Measurements from ENCODE around the gene PRKCQ. TPM values are rescaled to one million over a fixed set of nuclear protein-coding genes. Genes with fewer than 3 reads are reported as not detected.

Gene PRKCQ
- total and polyA plus RNA-seq, 2 of the 13 experiments (the other 11 are each of a cell fraction or from before 2014, with no cell fraction given), result 0.13 to 0.35 TPM

GRCh38 chr10:6399879-6400278 lies 180.2 kb downstream of the PRKCQ start (continued):
- TF ChIP-seq, protein P1, sequence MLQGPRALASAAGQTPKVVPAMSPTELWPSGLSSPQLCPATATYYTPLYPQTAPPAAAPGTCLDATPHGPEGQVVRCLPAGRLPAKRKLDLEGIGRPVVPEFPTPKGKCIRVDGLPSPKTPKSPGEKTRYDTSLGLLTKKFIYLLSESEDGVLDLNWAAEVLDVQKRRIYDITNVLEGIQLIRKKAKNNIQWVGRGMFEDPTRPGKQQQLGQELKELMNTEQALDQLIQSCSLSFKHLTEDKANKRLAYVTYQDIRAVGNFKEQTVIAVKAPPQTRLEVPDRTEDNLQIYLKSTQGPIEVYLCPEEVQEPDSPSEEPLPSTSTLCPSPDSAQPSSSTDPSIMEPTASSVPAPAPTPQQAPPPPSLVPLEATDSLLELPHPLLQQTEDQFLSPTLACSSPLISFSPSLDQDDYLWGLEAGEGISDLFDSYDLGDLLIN (CRISPR knock-in tag; IDR thresholded peaks at IDR 0.05; ENCODE audit: borderline replicate concordance), result no peak
- TF ChIP-seq ATF7 (IDR thresholded peaks at IDR 0.05) (no peak), ATF7 (CRISPR knock-in tag; IDR thresholded peaks at IDR 0.05) (no peak), SIN3B (IDR thresholded peaks at IDR 0.05; ENCODE audit: low read length) (no peak), ZBTB8A (CRISPR knock-in tag; IDR thresholded peaks at IDR 0.05; ENCODE audit: borderline replicate concordance, low read depth) (no peak), ZNF17 (CRISPR knock-in tag; IDR thresholded peaks at IDR 0.05) (no peak), TAF15 (IDR thresholded peaks at IDR 0.05; ENCODE audit: low read depth, low read length, poor library complexity, severe bottlenecking) (no peak), ZNF44 (CRISPR knock-in tag; IDR thresholded peaks at IDR 0.05) (no peak), ZNF672 (CRISPR knock-in tag; IDR thresholded peaks at IDR 0.05) (no peak), HES4 (CRISPR knock-in tag; IDR thresholded peaks at IDR 0.05; ENCODE audit: borderline replicate concordance) (no peak)

DNA sequence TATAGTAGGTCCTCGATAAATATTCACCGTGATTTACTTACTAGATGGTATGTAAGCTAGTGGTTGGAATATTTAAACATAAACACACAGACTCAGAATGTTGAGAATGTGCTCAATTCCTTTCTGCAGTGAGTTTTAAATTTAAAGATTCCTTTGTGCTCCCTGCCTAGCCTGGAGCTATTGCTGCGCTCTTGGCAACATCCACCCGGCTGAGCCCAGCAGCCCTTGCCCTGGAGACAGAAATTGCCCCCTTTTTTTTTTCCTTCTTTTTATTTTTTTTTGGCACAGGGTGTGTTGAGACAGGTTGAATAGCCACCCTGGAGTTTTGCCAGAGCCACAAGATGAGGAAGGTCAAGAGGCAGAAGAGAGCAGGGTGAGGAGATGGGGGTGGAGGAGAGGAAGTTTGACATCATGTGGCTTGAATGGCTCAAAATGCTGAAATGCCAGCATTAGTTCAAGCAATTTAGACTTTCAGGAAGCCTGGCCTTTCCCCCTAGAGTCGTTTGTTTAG lies 180.8 kb downstream of the PRKCQ start:
- no peak overlapping the region for H3K4me2 ChIP-seq (ENCODE audit: low read depth, low read length)

More for the DNA sequence above, 180.8 kb downstream of the PRKCQ start:
- Histone ChIP-seq H3K9ac (ENCODE audit: insufficient read depth, low read depth, low read length) (no peak overlapping the region), H3K27ac (ENCODE audit: extremely low read length, insufficient read depth, low read length) (no peak overlapping the region), H3K4me3 (replicated peaks in 1 of 3; ENCODE audit: insufficient read depth in 1 of 3, low read depth in 2 of 3, low read length in 3 of 3) (no peak overlapping the region), H3K79me2 (ENCODE audit: insufficient read depth, low read length) (no peaks in the 10 kb centered on the region), H3K27me3 (ENCODE audit: control insufficient read depth in 1 of 2, insufficient read depth in 2 of 2, low read length in 2 of 2) (peaks cover 1 to 28% of the 10 kb centered on the region in 2 experiments; a peak in 3 of 5 replicates), H2AFZ (ENCODE audit: low read length) (no peak overlapping the region), H3K9me3 (ENCODE audit: low read length) (no peaks in the 10 kb centered on the region), H3K4me1 (ENCODE audit: insufficient read depth, low read length) (peaks cover 6% of the 10 kb centered on the region; the same call in 1 of the 2 replicates), H4K20me1 (ENCODE audit: insufficient read depth, low read length) (no peaks in the 10 kb centered on the region), H3K36me3 (replicated peaks in 1 of 2; ENCODE audit: control insufficient read depth in 1 of 2, insufficient read depth in 2 of 2, low read length in 2 of 2) (no peaks in the 10 kb centered on the region)
- ATAC-seq, result no peak
- TF ChIP-seq WIZ (CRISPR knock-in tag; IDR thresholded peaks at IDR 0.05) (no peak), ZBTB37 (CRISPR knock-in tag; IDR thresholded peaks at IDR 0.05) (no peak), MLLT10 (CRISPR knock-in tag; IDR thresholded peaks at IDR 0.05) (no peak), TEAD2 (CRISPR knock-in tag; IDR thresholded peaks at IDR 0.05) (no peak), PAF1 (CRISPR knock-in tag; IDR thresholded peaks at IDR 0.05) (no peak), ZNF670 (CRISPR knock-in tag; IDR thresholded peaks at IDR 0.05; ENCODE audit: borderline replicate concordance) (no peak)
- TF ChIP-seq, protein P2, sequence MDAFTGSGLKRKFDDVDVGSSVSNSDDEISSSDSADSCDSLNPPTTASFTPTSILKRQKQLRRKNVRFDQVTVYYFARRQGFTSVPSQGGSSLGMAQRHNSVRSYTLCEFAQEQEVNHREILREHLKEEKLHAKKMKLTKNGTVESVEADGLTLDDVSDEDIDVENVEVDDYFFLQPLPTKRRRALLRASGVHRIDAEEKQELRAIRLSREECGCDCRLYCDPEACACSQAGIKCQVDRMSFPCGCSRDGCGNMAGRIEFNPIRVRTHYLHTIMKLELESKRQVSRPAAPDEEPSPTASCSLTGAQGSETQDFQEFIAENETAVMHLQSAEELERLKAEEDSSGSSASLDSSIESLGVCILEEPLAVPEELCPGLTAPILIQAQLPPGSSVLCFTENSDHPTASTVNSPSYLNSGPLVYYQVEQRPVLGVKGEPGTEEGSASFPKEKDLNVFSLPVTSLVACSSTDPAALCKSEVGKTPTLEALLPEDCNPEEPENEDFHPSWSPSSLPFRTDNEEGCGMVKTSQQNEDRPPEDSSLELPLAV (CRISPR knock-in tag; conservative IDR thresholded peaks at IDR 0.05; ENCODE audit: low read depth), result no peak
- no peak for DNase-seq (ENCODE audit: low spot score)
- POLR2A ChIA-PET, result no interaction called here
- BruUV-seq (replicated peaks), result no TSS peak
- no peak for FAIRE-seq
- WGBS (ENCODE audit: low lambda C conversion rate), result 52% methylated on average over 5 of the region's 5 CpGs
- CTCF ChIA-PET (ENCODE audit: low intra/inter-chr PET ratio, low total read pairs), result no interaction called here
- in situ Hi-C loops (cut with HindIII; ENCODE audit: extremely low pct_ligation_motif_present, low pct_unique_long_range_greater_than_20kb), result no loop called here
- intact Hi-C loops (cut with micrococcal nuclease; ENCODE audit: unreplicated experiment), result no loop called here

Data from HepG2 (cell line).